ENCODE measurements around the gene ANKRD35.

Gene ANKRD35

DNA sequence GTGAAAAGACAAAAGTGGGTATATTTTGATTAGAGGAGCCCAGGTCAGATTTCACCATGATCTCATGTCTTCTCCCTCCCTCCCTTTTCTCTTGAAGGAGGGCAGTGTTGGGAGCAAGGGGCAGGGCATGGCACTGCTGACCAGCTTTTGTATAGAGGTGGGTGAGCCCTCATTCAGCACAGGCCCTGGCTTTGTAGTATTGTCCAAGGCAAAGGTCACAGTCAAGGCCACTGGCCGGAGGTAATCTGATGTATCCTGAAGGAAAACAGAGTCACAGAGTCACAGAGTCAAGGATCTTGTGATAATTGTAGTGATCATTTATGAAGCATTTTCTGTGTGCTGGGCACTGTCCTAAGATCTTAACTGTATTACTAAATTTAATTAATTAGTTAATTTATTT, 12.3 kb upstream of the ANKRD35 start:
- Histone ChIP-seq H3K27ac (ENCODE audit: low read length) (no peak overlapping the region), H3K4me3 (ENCODE audit: low read length) (no peak overlapping the region), H3K36me3 (replicated peaks; ENCODE audit: insufficient read depth, low read length) (no peaks in the 10 kb centered on the region), H3K4me1 (ENCODE audit: low read length) (no peaks in the 10 kb centered on the region), H3K27me3 (replicated peaks; ENCODE audit: insufficient read depth, low read length) (no peaks in the 10 kb centered on the region), H3K4me2 (ENCODE audit: low read depth, low read length) (no peak overlapping the region), H3K79me2 (ENCODE audit: low read length) (no peaks in the 10 kb centered on the region), H2AFZ (ENCODE audit: low read length) (no peak overlapping the region), H3F3A (ENCODE audit: insufficient read depth, low read length) (no peaks in the 10 kb centered on the region), H3K9ac (ENCODE audit: low read length) (no peak overlapping the region), H4K20me1 (ENCODE audit: insufficient read depth, low read length) (no peaks in the 10 kb centered on the region), H3K9me2 (replicated peaks; ENCODE audit: insufficient read depth, low read length) (no peaks in the 10 kb centered on the region), H3K9me3 (replicated peaks; ENCODE audit: insufficient read depth, low read length) (no peaks in the 10 kb centered on the region)
- DNase-seq = no peak
- TF ChIP-seq EZH2 (optimal IDR thresholded peaks at IDR 0.05; ENCODE audit: low read depth, low read length) = no peak
- no peak for TF ChIP-seq CTCF (IDR thresholded peaks at IDR 0.05; ENCODE audit: low read length)
- no peak for TF ChIP-seq EZH2phosphoT487 (IDR thresholded peaks at IDR 0.05; ENCODE audit: low read length)

DNA sequence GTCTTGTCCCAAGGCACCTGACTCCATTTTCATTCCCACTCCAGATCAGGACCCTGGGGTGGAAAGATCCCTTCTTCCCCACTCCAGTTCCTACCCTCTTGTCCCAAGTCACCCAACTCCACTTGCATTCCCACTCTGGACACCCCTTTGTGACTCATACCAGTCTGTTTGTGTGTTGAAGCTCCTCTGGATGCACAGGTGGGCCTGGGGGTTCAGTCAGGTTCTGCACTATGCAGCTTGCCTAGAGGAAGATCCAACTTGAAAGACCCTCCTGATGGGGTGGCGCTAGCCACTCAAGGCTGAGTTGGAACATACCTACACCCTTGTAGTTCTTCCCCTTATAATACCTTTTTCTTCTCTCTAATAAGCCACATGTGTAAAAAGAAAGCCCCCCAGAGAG, 9.8 kb upstream of the ANKRD35 start:
- Histone ChIP-seq H3F3A (ENCODE audit: insufficient read depth, low read length) (no peaks in the 10 kb centered on the region), H3K4me3 (ENCODE audit: low read length) (no peak overlapping the region), H3K27me3 (replicated peaks; ENCODE audit: insufficient read depth, low read length) (no peaks in the 10 kb centered on the region), H3K4me1 (ENCODE audit: low read length) (no peaks in the 10 kb centered on the region), H2AFZ (ENCODE audit: low read length) (no peak overlapping the region), H3K4me2 (ENCODE audit: low read depth, low read length) (no peak overlapping the region), H3K9me2 (replicated peaks; ENCODE audit: insufficient read depth, low read length) (no peaks in the 10 kb centered on the region), H3K9ac (ENCODE audit: low read length) (no peak overlapping the region), H3K79me2 (ENCODE audit: low read length) (no peaks in the 10 kb centered on the region), H3K27ac (ENCODE audit: low read length) (no peak overlapping the region), H4K20me1 (ENCODE audit: insufficient read depth, low read length) (no peaks in the 10 kb centered on the region), H3K36me3 (replicated peaks; ENCODE audit: insufficient read depth, low read length) (no peaks in the 10 kb centered on the region), H3K9me3 (replicated peaks; ENCODE audit: insufficient read depth, low read length) (no peaks in the 10 kb centered on the region)
- TF ChIP-seq EZH2phosphoT487 (IDR thresholded peaks at IDR 0.05; ENCODE audit: low read length) = no peak
- no peak for TF ChIP-seq EZH2 (optimal IDR thresholded peaks at IDR 0.05; ENCODE audit: low read depth, low read length)
- no peak for TF ChIP-seq CTCF (IDR thresholded peaks at IDR 0.05; ENCODE audit: low read length)
- DNase-seq = no peak

DNA sequence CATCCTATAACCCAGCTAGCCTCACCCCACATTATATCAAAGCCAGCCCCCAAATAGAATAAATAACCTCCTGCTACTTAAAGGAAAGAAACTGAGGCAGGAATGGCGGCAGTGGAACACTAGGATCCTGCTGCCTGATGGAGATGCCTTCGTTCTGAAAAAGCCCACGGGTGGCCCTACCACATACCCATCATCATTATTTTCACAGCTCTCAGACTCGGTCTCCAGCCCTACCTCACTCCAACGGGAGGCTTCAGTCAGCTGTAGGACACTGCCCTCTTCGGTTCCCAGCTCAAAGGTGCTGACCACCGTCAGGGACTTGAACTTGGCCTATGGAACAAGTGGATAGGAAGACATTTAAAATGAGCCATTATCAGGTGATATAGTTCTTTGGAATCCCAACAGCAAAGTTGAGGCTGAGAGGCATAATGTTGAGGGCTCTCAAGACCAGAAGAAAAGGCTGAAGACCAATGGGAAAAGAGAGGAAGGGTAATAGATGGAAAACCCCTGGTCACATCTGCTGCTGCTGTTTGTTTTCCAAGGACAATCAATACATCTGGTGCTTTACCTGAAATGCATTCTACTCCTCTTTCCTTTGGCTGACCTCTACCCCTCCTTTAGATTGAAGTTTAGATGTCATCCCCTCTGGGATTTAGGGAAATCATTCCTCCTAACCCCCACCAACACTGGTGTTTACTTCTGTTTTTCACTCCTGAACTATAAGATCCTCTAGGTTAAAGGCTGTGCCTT, 7.8 kb upstream of the ANKRD35 start:
- no peak overlapping the region for H3K4me3 ChIP-seq (ENCODE audit: low read length)
- no peaks in the 10 kb centered on the region for H3K4me1 ChIP-seq (ENCODE audit: low read length)
- no peak overlapping the region for H3K27ac ChIP-seq (ENCODE audit: low read length)
- DNase-seq = no peak
- no peak for TF ChIP-seq EZH2phosphoT487 (IDR thresholded peaks at IDR 0.05; ENCODE audit: low read length)
- TF ChIP-seq EZH2 (optimal IDR thresholded peaks at IDR 0.05; ENCODE audit: low read depth, low read length) = no peak
- no peak for TF ChIP-seq CTCF (IDR thresholded peaks at IDR 0.05; ENCODE audit: low read length)
- H3K79me2 ChIP-seq (ENCODE audit: low read length) = no peaks in the 10 kb centered on the region
- no peaks in the 10 kb centered on the region for H3F3A ChIP-seq (ENCODE audit: insufficient read depth, low read length)
- H3K9me2 ChIP-seq (replicated peaks; ENCODE audit: insufficient read depth, low read length) = no peaks in the 10 kb centered on the region
- H3K27me3 ChIP-seq (replicated peaks; ENCODE audit: insufficient read depth, low read length) = no peaks in the 10 kb centered on the region
- H3K4me2 ChIP-seq (ENCODE audit: low read depth, low read length) = no peak overlapping the region
- no peaks in the 10 kb centered on the region for H4K20me1 ChIP-seq (ENCODE audit: insufficient read depth, low read length)
- no peaks in the 10 kb centered on the region for H3K9me3 ChIP-seq (replicated peaks; ENCODE audit: insufficient read depth, low read length)
- H3K36me3 ChIP-seq (replicated peaks; ENCODE audit: insufficient read depth, low read length) = no peaks in the 10 kb centered on the region
- H3K9ac ChIP-seq (ENCODE audit: low read length) = no peak overlapping the region
- no peak overlapping the region for H2AFZ ChIP-seq (ENCODE audit: low read length)
